Mesothelial cell of epicardium (in vitro differentiated cells): ENCODE data around the gene KLHL33. TPM values are rescaled to one million over a fixed set of nuclear protein-coding genes. Genes with fewer than 3 reads are reported as not detected.

Experiments
- DNase-seq, 2 experiments: peaks; one replicate each; pipeline ENCODE4 v3.0.0; 2021; ENCODE audit warnings: low spot score in 2 of 2; ENCODE audit not compliant: unreplicated experiment in 2 of 2
- H3K27ac Mint-ChIP-seq: 2 replicates; pipeline ENCODE4 v1.8.0; 2021; ENCODE audit warnings: mixed read lengths
- H3K27me3 Mint-ChIP-seq: 2 replicates; pipeline ENCODE4 v1.8.0; 2021; ENCODE audit warnings: low read depth, mixed read lengths
- H3K36me3 Mint-ChIP-seq: 2 replicates; pipeline ENCODE4 v1.8.0; 2021; ENCODE audit warnings: mixed read lengths
- H3K4me1 Mint-ChIP-seq: 2 replicates; pipeline ENCODE4 v1.8.0; 2021; ENCODE audit warnings: mixed read lengths
- H3K4me3 Mint-ChIP-seq: 2 replicates; pipeline ENCODE4 v1.8.0; 2021; ENCODE audit warnings: mild to moderate bottlenecking, moderate library complexity, mixed read lengths
- H3K9me3 Mint-ChIP-seq: 2 replicates; pipeline ENCODE4 v1.8.0; 2021; ENCODE audit warnings: mixed read lengths
- CTCF ChIP-seq: fragments of 200-600 bp; sonication (generic); IDR thresholded peaks from one replicate; pipeline ENCODE4 v1.5.0; 2021; ENCODE audit warnings: antibody characterized with exemption; ENCODE audit not compliant: unreplicated experiment
- total RNA-seq: library from RNA; stranded (reverse); gene quantifications from 3 replicates; pipeline ENCODE4 v1.2.1, GENCODE V29; 2021

KLHL33 gene
- total RNA-seq, 1 donor from 2014 or later, result 0.13 TPM

GRCh38 chr14:20376071-20376588, 59.8 kb downstream of the KLHL33 start:
- no peaks in the 10 kb centered on the region for H3K4me1 Mint-ChIP-seq
- no peak overlapping the region for H3K27ac Mint-ChIP-seq
- no peak for TF ChIP-seq CTCF
- H3K9me3 Mint-ChIP-seq, result no peaks in the 10 kb centered on the region
- no peaks in the 10 kb centered on the region for H3K27me3 Mint-ChIP-seq
- H3K4me3 Mint-ChIP-seq, result no peak overlapping the region
- DNase-seq, result no peak
- H3K36me3 Mint-ChIP-seq, result peaks cover 32% of the 10 kb centered on the region

Other genes starting within 250 kb of the KLHL33 start
- gene OR11G2, start 245.3 kb downstream of the KLHL33 start, total RNA-seq, result not detected in 3 replicates
- gene OR11H6, start 212.5 kb downstream of the KLHL33 start, total RNA-seq, result not detected in 3 replicates
- gene OR11H7, start 207.2 kb downstream of the KLHL33 start, total RNA-seq, result not detected in 3 replicates
- gene OR11H4, start 196.9 kb downstream of the KLHL33 start, total RNA-seq, result not detected in 3 replicates
- gene TTC5, start 130.2 kb downstream of the KLHL33 start, total RNA-seq, result 29.4 to 30.8 TPM (median 30.0 TPM) in 3 replicates
- 104 to 112 TPM (median 109 TPM) in 3 replicates for gene CCNB1IP1, start 102.9 kb downstream of the KLHL33 start, total RNA-seq
- gene PARP2, start 92.5 kb downstream of the KLHL33 start, total RNA-seq, result 35.1 to 40.9 TPM (median 38.6 TPM) in 3 replicates
- 12.8 to 18.3 TPM (median 16.8 TPM) in 3 replicates for gene TEP1, start 22.7 kb downstream of the KLHL33 start, total RNA-seq
- 67.0 to 72.9 TPM (median 69.7 TPM) in 3 replicates for gene OSGEP, start 18.6 kb upstream of the KLHL33 start, total RNA-seq
- gene APEX1, start 19.1 kb upstream of the KLHL33 start, total RNA-seq, result 283 to 304 TPM (median 299 TPM) in 3 replicates
- 32.3 to 37.5 TPM (median 33.7 TPM) in 3 replicates for gene PIP4P1, start 25.3 kb upstream of the KLHL33 start, total RNA-seq
- 10.3 to 11.3 TPM (median 10.4 TPM) in 3 replicates for gene PNP, start 33.2 kb upstream of the KLHL33 start, total RNA-seq
- 0.70 to 1.1 TPM (median 1.1 TPM) in 3 replicates for gene RNASE10, start 69.4 kb upstream of the KLHL33 start, total RNA-seq
- not detected in 3 replicates for gene RNASE9, start 124.9 kb upstream of the KLHL33 start, total RNA-seq
- not detected in 3 replicates for gene RNASE11, start 151.8 kb upstream of the KLHL33 start, total RNA-seq
- gene RNASE12, start 155.2 kb upstream of the KLHL33 start, total RNA-seq, result not detected in 3 replicates
- gene OR6S1, start 205.5 kb upstream of the KLHL33 start, total RNA-seq, result not detected in 3 replicates
- 4.6 to 6.2 TPM (median 5.3 TPM) in 3 replicates for gene RNASE4, start 248.4 kb upstream of the KLHL33 start, total RNA-seq